Measurements from ENCODE around the gene DUSP5. TPM values are rescaled to one million over a fixed set of nuclear protein-coding genes. Genes with fewer than 3 reads are reported as not detected.
"Not testable (repeated sequence)": the region's sequence is repeated elsewhere in the genome, so short reads cannot be mapped to it uniquely, and the experiment has no call there.

The DUSP5 gene
- total RNA-seq, 4 donors from 2014 or later = 3.8 to 25.7 (median 4.6) TPM

DNA sequence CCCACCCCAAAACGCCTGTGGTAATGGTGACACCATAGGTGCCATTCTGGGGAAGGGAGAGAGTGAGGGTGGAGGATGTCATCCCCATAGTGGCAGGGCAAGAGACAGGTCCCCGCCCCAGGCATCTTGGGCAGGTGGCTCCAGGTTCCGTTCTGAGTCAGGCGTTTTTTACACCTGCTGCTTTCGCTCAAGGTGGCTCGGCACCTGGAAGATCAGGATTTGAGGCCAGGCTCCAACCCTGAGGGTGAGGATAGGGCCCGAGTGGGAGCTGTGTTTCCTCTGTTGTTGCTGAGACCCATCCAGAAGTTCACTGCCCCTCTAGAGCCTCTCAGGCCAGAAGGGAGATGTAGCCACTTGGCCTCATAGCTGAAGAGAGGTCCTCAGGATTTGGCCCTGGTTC lies 36.6 kb upstream of the DUSP5 start:
- H3K36me3 ChIP-seq = no peaks in the 10 kb centered on the region
- WGBS = 91% methylated on average over 7 of the region's 7 CpGs
- intact Hi-C loops (cut with DNase I) = no loop called here
- no peaks in the 10 kb centered on the region for H3K27me3 ChIP-seq
- TF ChIP-seq EP300 (IDR thresholded peaks at IDR 0.05) (no peak), POLR2A (IDR thresholded peaks at IDR 0.05; ENCODE audit: low read depth) (no peak), POLR2AphosphoS5 (IDR thresholded peaks at IDR 0.05) (no peak)
- TF ChIP-seq, protein P1, sequence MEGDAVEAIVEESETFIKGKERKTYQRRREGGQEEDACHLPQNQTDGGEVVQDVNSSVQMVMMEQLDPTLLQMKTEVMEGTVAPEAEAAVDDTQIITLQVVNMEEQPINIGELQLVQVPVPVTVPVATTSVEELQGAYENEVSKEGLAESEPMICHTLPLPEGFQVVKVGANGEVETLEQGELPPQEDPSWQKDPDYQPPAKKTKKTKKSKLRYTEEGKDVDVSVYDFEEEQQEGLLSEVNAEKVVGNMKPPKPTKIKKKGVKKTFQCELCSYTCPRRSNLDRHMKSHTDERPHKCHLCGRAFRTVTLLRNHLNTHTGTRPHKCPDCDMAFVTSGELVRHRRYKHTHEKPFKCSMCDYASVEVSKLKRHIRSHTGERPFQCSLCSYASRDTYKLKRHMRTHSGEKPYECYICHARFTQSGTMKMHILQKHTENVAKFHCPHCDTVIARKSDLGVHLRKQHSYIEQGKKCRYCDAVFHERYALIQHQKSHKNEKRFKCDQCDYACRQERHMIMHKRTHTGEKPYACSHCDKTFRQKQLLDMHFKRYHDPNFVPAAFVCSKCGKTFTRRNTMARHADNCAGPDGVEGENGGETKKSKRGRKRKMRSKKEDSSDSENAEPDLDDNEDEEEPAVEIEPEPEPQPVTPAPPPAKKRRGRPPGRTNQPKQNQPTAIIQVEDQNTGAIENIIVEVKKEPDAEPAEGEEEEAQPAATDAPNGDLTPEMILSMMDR (IDR thresholded peaks at IDR 0.05) = no peak
- DNase-seq (ENCODE audit: extremely low spot score) = no peak
- H3K27ac ChIP-seq (replicated peaks in 1 of 4) = no peak overlapping the region
- peaks cover 0 to 13% (median 5%) of the 10 kb centered on the region in 4 donors for H3K4me1 ChIP-seq
- no peak overlapping the region for H3K4me3 ChIP-seq
- H3K9me3 ChIP-seq = no peaks in the 10 kb centered on the region

DNA sequence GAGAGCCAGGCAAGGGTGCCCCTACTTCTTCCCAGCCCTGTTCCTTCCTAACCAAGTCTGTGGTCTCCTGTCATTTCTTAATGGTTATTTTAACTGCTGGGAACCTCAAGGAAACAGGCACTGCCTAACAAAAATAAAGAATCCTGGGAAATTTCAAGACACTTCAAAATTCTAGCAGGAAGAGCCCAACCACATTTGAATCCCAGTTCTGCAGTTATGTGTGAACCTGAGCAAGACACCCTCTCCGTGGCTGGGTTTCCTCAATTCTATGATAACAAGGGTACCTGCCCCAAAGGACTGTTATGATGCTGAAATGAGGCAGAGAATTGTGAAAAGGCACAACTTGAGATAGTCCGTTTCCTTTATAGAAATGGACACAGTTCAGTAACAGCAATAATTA lies 36.2 kb upstream of the DUSP5 start:
- WGBS = 49% methylated on average over 2 of the region's 2 CpGs
- H3K27me3 ChIP-seq = no peaks in the 10 kb centered on the region
- H3K36me3 ChIP-seq = no peaks in the 10 kb centered on the region
- H3K27ac ChIP-seq (replicated peaks in 1 of 4) = no peak overlapping the region
- no peak overlapping the region for H3K4me3 ChIP-seq
- TF ChIP-seq EP300 (IDR thresholded peaks at IDR 0.05) (no peak), POLR2AphosphoS5 (IDR thresholded peaks at IDR 0.05) (no peak), POLR2A (IDR thresholded peaks at IDR 0.05; ENCODE audit: low read depth) (no peak)
- TF ChIP-seq, protein P1 (IDR thresholded peaks at IDR 0.05) = no peak
- peaks cover 0 to 13% (median 5%) of the 10 kb centered on the region in 4 donors for H3K4me1 ChIP-seq
- DNase-seq (ENCODE audit: extremely low spot score) = no peak
- intact Hi-C loops (cut with DNase I) = no loop called here
- H3K9me3 ChIP-seq = no peaks in the 10 kb centered on the region

DNA sequence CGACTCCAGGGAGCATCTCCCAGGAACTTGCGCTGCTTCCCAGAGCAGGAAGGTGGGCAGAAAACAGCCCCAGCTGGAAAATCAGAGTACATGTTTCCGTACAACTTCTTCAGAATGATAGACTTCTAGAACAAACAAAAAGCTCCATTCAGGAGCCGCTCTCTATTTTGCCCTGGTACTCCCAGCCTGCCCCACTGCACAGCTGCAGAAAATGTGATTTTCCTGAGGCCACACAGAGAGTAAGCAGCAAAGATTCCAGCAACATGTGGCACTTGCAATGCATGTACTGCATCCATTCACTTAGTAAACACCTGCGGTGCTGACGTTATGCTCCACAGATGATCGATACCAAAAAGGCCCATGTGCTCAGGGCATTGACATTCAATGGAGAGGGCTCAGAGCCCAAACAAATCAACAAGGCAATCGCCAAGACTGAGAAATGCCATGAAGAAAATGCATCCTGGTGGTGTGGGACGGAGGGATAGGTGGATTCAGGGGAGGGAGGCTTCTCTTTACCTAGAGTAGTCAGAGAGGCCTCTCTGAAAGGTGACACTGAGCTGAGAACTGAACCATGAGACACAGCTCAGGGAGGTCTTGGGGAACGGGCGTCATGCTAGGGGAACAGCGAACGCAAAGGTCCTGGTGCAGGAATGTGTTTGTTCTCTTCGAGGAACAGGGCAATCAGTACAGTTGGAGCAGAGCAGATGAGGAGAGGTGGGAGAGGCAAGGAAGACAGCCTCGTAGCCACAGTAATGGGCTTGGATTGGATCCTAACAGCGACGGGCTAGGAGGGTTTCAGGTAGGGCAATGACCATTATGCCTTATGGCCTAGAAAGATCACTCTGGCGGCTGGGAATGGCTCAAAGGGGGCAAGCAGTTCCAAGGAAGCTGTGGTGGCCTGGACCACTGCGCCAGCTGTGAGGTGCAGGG lies 35.3 kb upstream of the DUSP5 start:
- TF ChIP-seq, protein P1 (IDR thresholded peaks at IDR 0.05) = no peak
- TF ChIP-seq POLR2AphosphoS5 (IDR thresholded peaks at IDR 0.05) = no peak
- no peak for TF ChIP-seq EP300 (IDR thresholded peaks at IDR 0.05)
- TF ChIP-seq POLR2A (IDR thresholded peaks at IDR 0.05; ENCODE audit: low read depth) = no peak
- H3K36me3 ChIP-seq = no peaks in the 10 kb centered on the region
- no peaks in the 10 kb centered on the region for H3K27me3 ChIP-seq
- no peak overlapping the region for H3K27ac ChIP-seq (replicated peaks in 1 of 4)
- H3K4me3 ChIP-seq = no peak overlapping the region
- no peaks in the 10 kb centered on the region for H3K9me3 ChIP-seq
- WGBS = 86% methylated on average over 19 of the region's 19 CpGs
- no peak for DNase-seq (ENCODE audit: extremely low spot score)
- intact Hi-C loops (cut with DNase I) = no loop called here
- peaks cover 0 to 13% (median 5%) of the 10 kb centered on the region in 4 donors for H3K4me1 ChIP-seq

DNA sequence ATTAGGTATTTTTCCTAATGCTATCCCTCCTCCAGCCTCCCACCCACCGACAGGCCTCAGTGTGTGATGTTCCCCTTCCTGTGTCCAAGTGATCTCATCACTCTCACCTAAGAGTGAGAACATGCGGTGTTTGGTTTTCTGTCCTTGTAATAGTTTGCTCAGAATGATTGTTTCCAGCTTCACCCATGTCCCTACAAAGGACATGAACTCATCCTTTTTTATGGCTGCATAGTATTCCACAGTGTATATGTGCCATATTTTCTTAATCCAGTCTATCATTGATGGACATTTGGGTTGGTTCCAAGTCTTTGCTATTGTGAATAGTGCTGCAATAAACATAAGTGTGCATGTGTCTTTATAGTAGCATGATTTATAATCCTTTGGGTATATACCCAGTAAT lies 29.4 kb upstream of the DUSP5 start:
- H3K27ac ChIP-seq (replicated peaks in 1 of 4); H3K9me3 ChIP-seq; H3K36me3 ChIP-seq; H3K27me3 ChIP-seq; H3K4me1 ChIP-seq; intact Hi-C loops (cut with DNase I); H3K4me3 ChIP-seq; DNase-seq (ENCODE audit: extremely low spot score): not testable (repeated sequence)
- WGBS = 89% methylated on average over 2 of the region's 2 CpGs

DNA sequence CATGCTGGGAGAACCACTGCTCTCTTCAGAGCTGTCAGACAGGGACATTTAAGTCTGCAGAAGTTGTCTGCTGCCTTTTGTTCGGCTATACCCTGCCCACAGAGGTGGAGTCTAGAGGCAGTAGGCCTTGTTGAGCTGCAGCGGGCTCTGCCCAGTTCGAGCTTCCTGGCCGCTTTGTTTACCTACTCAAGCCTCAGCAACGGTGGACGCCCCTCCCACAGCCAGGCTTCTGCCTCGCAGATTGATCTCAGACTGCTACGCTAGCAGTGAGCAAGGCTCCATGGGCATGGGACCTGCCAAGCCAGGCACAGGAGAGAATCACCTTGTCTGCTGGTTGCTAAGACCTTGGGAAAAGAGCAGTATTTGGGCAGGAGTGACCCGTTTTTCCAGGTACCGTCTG lies 27.2 kb upstream of the DUSP5 start:
- WGBS = 81% methylated on average over 8 of the region's 10 CpGs
- H3K9me3 ChIP-seq; H3K36me3 ChIP-seq; H3K27me3 ChIP-seq; H3K27ac ChIP-seq (replicated peaks in 1 of 4); intact Hi-C loops (cut with DNase I); DNase-seq (ENCODE audit: extremely low spot score); H3K4me3 ChIP-seq; H3K4me1 ChIP-seq: not testable (repeated sequence)
